Right ventricle myocardium inferior (tissue), 1 donor: Measurements from ENCODE around the gene DMAC2. TPM values are rescaled to one million over a fixed set of nuclear protein-coding genes. Genes with fewer than 3 reads are reported as not detected.
"Not testable (repeated sequence)": the region's sequence is repeated elsewhere in the genome, so short reads cannot be mapped to it uniquely, and the experiment has no call there.

Experiments
- ATAC-seq: fragments of 200-7000 bp; cut with Tn5 transposase; one replicate; pipeline ENCODE4 v1.9.1; 2020; ENCODE audit warnings: mild to moderate bottlenecking, moderate library complexity
- DNase-seq: peaks from one replicate; pipeline ENCODE4 v3.0.0; 2021; ENCODE audit errors: missing footprints
- intact Hi-C: fragments of 100-400 bp; cut with DNase I; formaldehyde crosslinking; loops from one replicate; pipeline ENCODE4 v1.11.0; 2022
- total RNA-seq: library from RNA; stranded (reverse); fragmentation: NEBNext Ultra II Directional; extraction: Animal tissue kit (Norgen Biotek cat#: 25700); gene quantifications from one replicate; pipeline ENCODE4 v1.2.1, GENCODE V29; 2021
- donor health status: DM: no; HTN: yes; CAD: no; lungs with severe emphysema.

Gene DMAC2
- total RNA-seq, 1 donor from 2014 or later: 108 TPM

DNA sequence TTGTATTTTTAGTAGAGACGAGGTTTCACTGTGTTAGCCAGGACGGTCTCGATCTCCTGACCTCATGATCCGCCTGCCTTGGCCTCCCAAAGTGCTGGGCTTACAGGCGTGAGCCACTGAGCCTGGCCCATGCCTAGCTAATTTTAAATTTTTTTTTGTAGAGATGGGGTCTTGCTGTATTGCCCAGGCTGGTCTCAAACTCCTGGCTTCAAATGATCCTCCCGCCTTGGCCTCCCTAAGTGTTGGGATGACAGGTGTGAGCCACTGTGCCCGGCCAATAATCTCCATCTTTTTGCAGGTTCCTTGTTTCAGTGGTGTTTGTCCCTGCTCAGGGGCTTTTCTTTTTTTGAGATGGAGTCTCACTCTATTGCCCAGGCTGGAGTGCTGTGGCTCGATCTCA lies 58.2 kb downstream of the DMAC2 start:
- intact Hi-C loops, ATAC-seq, DNase-seq: not testable (repeated sequence)

Other genes with a start within 250 kb of the DMAC2 start
- gene CYP2S1, start 246.7 kb downstream of the DMAC2 start, total RNA-seq: 0.73 TPM
- 19.8 TPM for gene AXL, start 220.7 kb downstream of the DMAC2 start, total RNA-seq
- gene HNRNPUL1, start 175.5 kb downstream of the DMAC2 start, total RNA-seq: 110 TPM
- gene CCDC97, start 129.7 kb downstream of the DMAC2 start, total RNA-seq: 14.6 TPM
- 15.0 TPM for gene TGFB1, start 86.0 kb downstream of the DMAC2 start, total RNA-seq
- 3.2 TPM for gene B9D2, start 75.8 kb downstream of the DMAC2 start, total RNA-seq
- 3.8 TPM for gene TMEM91, start 63.4 kb downstream of the DMAC2 start, total RNA-seq
- 17.1 TPM for gene EXOSC5, start 42.6 kb downstream of the DMAC2 start, total RNA-seq
- 44.9 TPM for gene BCKDHA, start 42.1 kb downstream of the DMAC2 start, total RNA-seq
- gene B3GNT8, start 12.5 kb downstream of the DMAC2 start, total RNA-seq: 8.3 TPM
- gene ERICH4, start 3.2 kb upstream of the DMAC2 start, total RNA-seq: not detected
- 0.76 TPM for gene CEACAM21, start 136.3 kb upstream of the DMAC2 start, total RNA-seq
- gene CEACAM4, start 187.2 kb upstream of the DMAC2 start, total RNA-seq: 0.32 TPM
- gene CEACAM7, start 248.4 kb upstream of the DMAC2 start, total RNA-seq: not detected